Hepatocyte (in vitro differentiated cells): ENCODE data around the gene MUC5B. TPM values are rescaled to one million over a fixed set of nuclear protein-coding genes. Genes with fewer than 3 reads are reported as not detected.

Source experiments
- DNase-seq: peaks from one replicate; pipeline ENCODE4 v3.0.0-alpha.2; 2016; ENCODE audit warnings: low spot score
- H2AFZ ChIP-seq: fragments of 200-600 bp; sonication (generic); 2 replicates; pipeline ENCODE4 v1.6.0; 2016; ENCODE audit warnings: antibody characterized with exemption, mild to moderate bottlenecking
- H3K27ac ChIP-seq: fragments of 200-600 bp; sonication (generic); 2 replicates; pipeline ENCODE4 v1.5.1; 2016; ENCODE audit warnings: mild to moderate bottlenecking
- H3K27me3 ChIP-seq: fragments of 200-600 bp; sonication (generic); 2 replicates; pipeline ENCODE4 v1.6.1; 2016
- H3K36me3 ChIP-seq: fragments of 200-600 bp; sonication (generic); replicated peaks from 2 replicates; pipeline ENCODE4 v1.5.1; 2016; ENCODE audit warnings: low read depth; ENCODE audit not compliant: insufficient read depth
- H3K4me1 ChIP-seq: fragments of 200-600 bp; sonication (generic); 2 replicates; pipeline ENCODE4 v1.5.1; 2016; ENCODE audit warnings: mild to moderate bottlenecking, moderate library complexity; ENCODE audit not compliant: insufficient read depth
- H3K4me2 ChIP-seq: fragments of 200-600 bp; sonication (generic); 2 replicates; pipeline ENCODE4 v1.6.0; 2016
- H3K4me3 ChIP-seq: fragments of 200-600 bp; sonication (generic); 2 replicates; pipeline ENCODE4 v1.5.1; 2016; ENCODE audit warnings: mild to moderate bottlenecking
- H3K79me2 ChIP-seq: fragments of 200-600 bp; sonication (generic); 2 replicates; pipeline ENCODE4 v1.6.0; 2017; ENCODE audit warnings: mild to moderate bottlenecking
- H3K9me2 ChIP-seq: fragments of 200-600 bp; sonication (generic); replicated peaks from 2 replicates; pipeline ENCODE4 v1.6.0; 2017; ENCODE audit warnings: mild to moderate bottlenecking; ENCODE audit not compliant: insufficient read depth
- H3K9me3 ChIP-seq: fragments of 200-600 bp; sonication (generic); 2 replicates; pipeline ENCODE4 v1.5.1; 2016; ENCODE audit warnings: low read depth, mild to moderate bottlenecking
- H4K20me1 ChIP-seq: fragments of 200-600 bp; sonication (generic); 2 replicates; pipeline ENCODE4 v1.6.0; 2016; ENCODE audit warnings: mild to moderate bottlenecking; ENCODE audit not compliant: insufficient read depth, poor library complexity, severe bottlenecking
- CTCF ChIP-seq: fragments of 200-600 bp; sonication (generic); IDR thresholded peaks from 2 replicates; pipeline ENCODE4 v1.5.1; 2016; ENCODE audit warnings: antibody characterized with exemption, mild to moderate bottlenecking; ENCODE audit not compliant: poor library complexity
- EZH2 ChIP-seq: fragments of 200-600 bp; sonication (generic); IDR thresholded peaks from 2 replicates; pipeline ENCODE4 v1.6.1; 2016; ENCODE audit warnings: antibody characterized with exemption, mild to moderate bottlenecking, borderline replicate concordance
- EZH2phosphoT487 ChIP-seq: fragments of 200-600 bp; sonication (generic); IDR thresholded peaks from one replicate; pipeline ENCODE4 v1.6.1; 2018; ENCODE audit warnings: antibody characterized with exemption, mild to moderate bottlenecking, low read depth, moderate library complexity; ENCODE audit not compliant: unreplicated experiment, severe bottlenecking
- WGBS: methylation state at CpG from one replicate; pipeline ENCODE4 v1.1.6; 2016; ENCODE audit warnings: low lambda C conversion rate; ENCODE audit errors: missing lambda C conversion rate; 5-methylcytosine and 5-hydroxymethylcytosine counted together
- polyA plus RNA-seq: library from polyadenylated mRNA; unstranded; fragments of >200 nt; fragmentation: Nextera tagmentation; extraction: Ambion mirVana; gene quantifications from 2 replicates; pipeline ENCODE4 v1.2.1, GENCODE V29; 2016
- total RNA-seq: library from RNA; depleted of rRNA; stranded (reverse); fragments of >200 nt; gene quantifications from 2 replicates; pipeline ENCODE4 v1.2.3, GENCODE V29; 2014

MUC5B gene
- total and polyA plus RNA-seq, 2 experiments from 2014 or later: 0.07 to 0.15 TPM

GRCh38 chr11:1206391-1207271 is 16.2 kb upstream of the MUC5B start:
- no peak overlapping the region for H3K4me3 ChIP-seq
- DNase-seq: no peak
- H3K36me3 ChIP-seq: no peaks in the 10 kb centered on the region
- H3K9me2 ChIP-seq: no peaks in the 10 kb centered on the region
- H3K9me3 ChIP-seq: no peaks in the 10 kb centered on the region
- TF ChIP-seq CTCF (no peak), EZH2phosphoT487 (no peak)
- H4K20me1 ChIP-seq: no peaks in the 10 kb centered on the region
- H3K27ac ChIP-seq: no peak overlapping the region
- no peaks in the 10 kb centered on the region for H3K27me3 ChIP-seq
- H3K4me1 ChIP-seq: no peaks in the 10 kb centered on the region
- WGBS: 89% methylated on average over 37 of the region's 38 CpGs
- no peak overlapping the region for H3K4me2 ChIP-seq
- H3K79me2 ChIP-seq: no peaks in the 10 kb centered on the region
- no peak overlapping the region for H2AFZ ChIP-seq

- no peaks in the 10 kb centered on the region for H3K4me1 ChIP-seq
- no peak overlapping the region for H3K4me3 ChIP-seq
- no peaks in the 10 kb centered on the region for H3K79me2 ChIP-seq
- H3K27ac ChIP-seq: no peak overlapping the region
- H3K27me3 ChIP-seq: no peaks in the 10 kb centered on the region
- no peaks in the 10 kb centered on the region for H4K20me1 ChIP-seq
- DNase-seq: no peak
- no peaks in the 10 kb centered on the region for H3K9me2 ChIP-seq
- no peak overlapping the region for H3K4me2 ChIP-seq
- no peak overlapping the region for H2AFZ ChIP-seq
- TF ChIP-seq EZH2: no peak
- TF ChIP-seq EZH2phosphoT487: no peak
- no peak for TF ChIP-seq CTCF
- H3K36me3 ChIP-seq: no peaks in the 10 kb centered on the region
- WGBS: 90% methylated on average over 34 of the region's 34 CpGs
- H3K9me3 ChIP-seq: no peaks in the 10 kb centered on the region
Observed at GRCh38 chr11:1207401-1208143, 15.3 kb upstream of the MUC5B start.

GRCh38 chr11:1208144-1208393 is 14.8 kb upstream of the MUC5B start:
- H3K79me2 ChIP-seq: no peaks in the 10 kb centered on the region
- H2AFZ ChIP-seq: no peak overlapping the region
- no peak overlapping the region for H3K4me3 ChIP-seq
- no peaks in the 10 kb centered on the region for H3K36me3 ChIP-seq
- WGBS: 85% methylated on average over 6 of the region's 6 CpGs
- no peaks in the 10 kb centered on the region for H3K4me1 ChIP-seq
- no peaks in the 10 kb centered on the region for H4K20me1 ChIP-seq
- H3K9me3 ChIP-seq: no peaks in the 10 kb centered on the region
- H3K9me2 ChIP-seq: no peaks in the 10 kb centered on the region
- no peaks in the 10 kb centered on the region for H3K27me3 ChIP-seq
- H3K27ac ChIP-seq: no peak overlapping the region
- no peak overlapping the region for H3K4me2 ChIP-seq
- no peak for TF ChIP-seq CTCF
- TF ChIP-seq EZH2: no peak
- no peak for TF ChIP-seq EZH2phosphoT487
- DNase-seq: no peak
